ENCODE results near the gene SCN1B.

GRCh38 chr19:35017507-35017906 lies 12.8 kb upstream of the SCN1B start:
- TF ChIP-seq HOXA7 (CRISPR knock-in tag; IDR thresholded peaks at IDR 0.05) = no peak
- TF ChIP-seq HMGXB4 (CRISPR knock-in tag; IDR thresholded peaks at IDR 0.05; ENCODE audit: borderline replicate concordance) = no peak
- no peak for TF ChIP-seq E2F6 (IDR thresholded peaks at IDR 0.05; ENCODE audit: borderline replicate concordance, low read depth)
- TF ChIP-seq FOSL2 (IDR thresholded peaks at IDR 0.05) = no peak
- no peak for TF ChIP-seq FOSL2 (CRISPR knock-in tag; IDR thresholded peaks at IDR 0.05)
